ENCODE results near the gene GINS1.

The GINS1 gene

GRCh38 chr20:25418776-25419175, 11.3 kb downstream of the GINS1 start:
- Histone ChIP-seq H3K36me3 (ENCODE audit: control insufficient read depth, insufficient read depth, low read length) (peaks cover 94% of the 10 kb centered on the region), H3K4me1 (ENCODE audit: control insufficient read depth, insufficient read depth, low read length) (no peaks in the 10 kb centered on the region), H3K27me3 (ENCODE audit: control insufficient read depth, insufficient read depth, low read length) (no peaks in the 10 kb centered on the region), H3K9me3 (ENCODE audit: control insufficient read depth, insufficient read depth, low read length) (no peaks in the 10 kb centered on the region), H3K27ac (ENCODE audit: low read depth, low read length) (no peak overlapping the region), H3K4me3 (ENCODE audit: low read depth, low read length) (no peak overlapping the region), H3K9ac (ENCODE audit: low read depth, low read length) (no peak overlapping the region)

DNA sequence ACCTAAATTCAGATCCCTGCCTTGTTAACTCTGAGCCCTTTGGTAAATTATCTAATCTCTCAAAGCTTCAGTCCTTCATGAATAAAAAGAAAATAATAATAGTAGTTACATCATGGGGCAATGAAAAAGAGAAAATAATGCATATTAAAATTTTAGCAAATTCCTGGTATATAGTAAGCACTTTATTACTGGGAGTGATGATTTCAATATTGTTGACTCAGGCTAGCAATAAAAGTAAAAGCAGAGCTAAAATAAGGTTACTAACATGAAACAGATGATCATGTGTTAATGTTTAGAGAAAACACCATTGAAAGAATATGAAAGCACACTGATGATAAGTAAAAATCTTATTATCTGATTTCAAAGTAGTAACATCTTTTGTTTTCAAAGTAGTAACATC, 13.6 kb downstream of the GINS1 start:
- Histone ChIP-seq H3K4me3 (ENCODE audit: low read depth, low read length) (no peak overlapping the region), H3K9ac (ENCODE audit: low read depth, low read length) (no peak overlapping the region), H3K9me3 (ENCODE audit: control insufficient read depth, insufficient read depth, low read length) (no peaks in the 10 kb centered on the region), H3K4me1 (ENCODE audit: control insufficient read depth, insufficient read depth, low read length) (no peaks in the 10 kb centered on the region), H3K27ac (ENCODE audit: low read depth, low read length) (no peak overlapping the region), H3K36me3 (ENCODE audit: control insufficient read depth, insufficient read depth, low read length) (peaks cover 95% of the 10 kb centered on the region), H3K27me3 (ENCODE audit: control insufficient read depth, insufficient read depth, low read length) (no peaks in the 10 kb centered on the region)

- H3K27me3 ChIP-seq (ENCODE audit: control insufficient read depth, insufficient read depth, low read length) = no peaks in the 10 kb centered on the region
- H3K36me3 ChIP-seq (ENCODE audit: control insufficient read depth, insufficient read depth, low read length) = peaks cover 95% of the 10 kb centered on the region
- H3K27ac ChIP-seq (ENCODE audit: low read depth, low read length) = no peak overlapping the region
- H3K4me1 ChIP-seq (ENCODE audit: control insufficient read depth, insufficient read depth, low read length) = no peaks in the 10 kb centered on the region
- no peak overlapping the region for H3K9ac ChIP-seq (ENCODE audit: low read depth, low read length)
- no peak overlapping the region for H3K4me3 ChIP-seq (ENCODE audit: low read depth, low read length)
- no peaks in the 10 kb centered on the region for H3K9me3 ChIP-seq (ENCODE audit: control insufficient read depth, insufficient read depth, low read length)
These were observed 14.6 kb downstream of the GINS1 start for GRCh38 chr20:25422032-25422431.

DNA sequence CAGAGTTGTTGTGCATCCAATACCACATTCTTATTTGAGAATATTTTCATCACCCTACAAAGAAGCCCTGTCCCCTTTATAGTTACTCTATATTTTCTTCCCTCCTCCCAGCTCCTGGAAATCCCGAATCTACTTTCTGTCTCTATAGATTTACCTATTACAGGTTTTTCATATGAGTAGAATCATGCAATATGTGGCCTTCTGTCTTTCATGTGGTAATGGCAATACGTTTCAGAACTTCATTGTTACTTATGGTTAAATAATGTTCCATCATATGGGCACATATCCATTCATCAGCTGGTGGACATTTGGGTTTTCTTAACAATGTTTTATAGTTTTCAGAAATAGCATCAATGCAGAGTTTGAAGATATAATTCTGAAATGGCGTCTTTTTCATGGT, 17.1 kb downstream of the GINS1 start:
- no peak overlapping the region for H3K9ac ChIP-seq (ENCODE audit: low read depth, low read length)
- H3K36me3 ChIP-seq (ENCODE audit: control insufficient read depth, insufficient read depth, low read length) = peaks cover 87% of the 10 kb centered on the region
- no peaks in the 10 kb centered on the region for H3K27me3 ChIP-seq (ENCODE audit: control insufficient read depth, insufficient read depth, low read length)
- H3K4me1 ChIP-seq (ENCODE audit: control insufficient read depth, insufficient read depth, low read length) = no peaks in the 10 kb centered on the region
- H3K27ac ChIP-seq (ENCODE audit: low read depth, low read length) = no peak overlapping the region
- H3K4me3 ChIP-seq (ENCODE audit: low read depth, low read length) = no peak overlapping the region
- H3K9me3 ChIP-seq (ENCODE audit: control insufficient read depth, insufficient read depth, low read length) = no peaks in the 10 kb centered on the region

- Histone ChIP-seq H3K9ac (ENCODE audit: low read depth, low read length) (peak overlapping the region; percentile 31; the same call in 1 of the 2 replicates), H3K27me3 (ENCODE audit: control insufficient read depth, insufficient read depth, low read length) (no peaks in the 10 kb centered on the region), H3K9me3 (ENCODE audit: control insufficient read depth, insufficient read depth, low read length) (no peaks in the 10 kb centered on the region), H3K27ac (ENCODE audit: low read depth, low read length) (peak overlapping the region; percentile 79), H3K36me3 (ENCODE audit: control insufficient read depth, insufficient read depth, low read length) (peaks cover 67% of the 10 kb centered on the region), H3K4me1 (ENCODE audit: control insufficient read depth, insufficient read depth, low read length) (peaks cover 15% of the 10 kb centered on the region), H3K4me3 (ENCODE audit: low read depth, low read length) (no peak overlapping the region)
These were observed 29.7 kb downstream of the GINS1 start for GRCh38 chr20:25437153-25437581.

GRCh38 chr20:25439328-25439727, 31.9 kb downstream of the GINS1 start:
- H3K27me3 ChIP-seq (ENCODE audit: control insufficient read depth, insufficient read depth, low read length) = no peaks in the 10 kb centered on the region
- H3K4me3 ChIP-seq (ENCODE audit: low read depth, low read length) = no peak overlapping the region
- peaks cover 66% of the 10 kb centered on the region for H3K36me3 ChIP-seq (ENCODE audit: control insufficient read depth, insufficient read depth, low read length)
- peaks cover 15% of the 10 kb centered on the region for H3K4me1 ChIP-seq (ENCODE audit: control insufficient read depth, insufficient read depth, low read length)
- no peak overlapping the region for H3K27ac ChIP-seq (ENCODE audit: low read depth, low read length)
- no peaks in the 10 kb centered on the region for H3K9me3 ChIP-seq (ENCODE audit: control insufficient read depth, insufficient read depth, low read length)
- no peak overlapping the region for H3K9ac ChIP-seq (ENCODE audit: low read depth, low read length)

GRCh38 chr20:25444556-25444955, 37.1 kb downstream of the GINS1 start:
- H3K9ac ChIP-seq (ENCODE audit: low read depth, low read length) = no peak overlapping the region
- H3K27me3 ChIP-seq (ENCODE audit: control insufficient read depth, insufficient read depth, low read length) = no peaks in the 10 kb centered on the region
- H3K4me1 ChIP-seq (ENCODE audit: control insufficient read depth, insufficient read depth, low read length) = no peaks in the 10 kb centered on the region
- no peak overlapping the region for H3K27ac ChIP-seq (ENCODE audit: low read depth, low read length)
- H3K36me3 ChIP-seq (ENCODE audit: control insufficient read depth, insufficient read depth, low read length) = peaks cover 82% of the 10 kb centered on the region
- no peaks in the 10 kb centered on the region for H3K9me3 ChIP-seq (ENCODE audit: control insufficient read depth, insufficient read depth, low read length)
- no peak overlapping the region for H3K4me3 ChIP-seq (ENCODE audit: low read depth, low read length)

- Histone ChIP-seq H3K27me3 (ENCODE audit: control insufficient read depth, insufficient read depth, low read length) (no peaks in the 10 kb centered on the region), H3K36me3 (ENCODE audit: control insufficient read depth, insufficient read depth, low read length) (peaks cover 72% of the 10 kb centered on the region), H3K9ac (ENCODE audit: low read depth, low read length) (no peak overlapping the region), H3K4me1 (ENCODE audit: control insufficient read depth, insufficient read depth, low read length) (no peaks in the 10 kb centered on the region), H3K27ac (ENCODE audit: low read depth, low read length) (no peak overlapping the region), H3K4me3 (ENCODE audit: low read depth, low read length) (no peak overlapping the region), H3K9me3 (ENCODE audit: control insufficient read depth, insufficient read depth, low read length) (no peaks in the 10 kb centered on the region)
These were observed 40.2 kb downstream of the GINS1 start for GRCh38 chr20:25447671-25448070.

DNA sequence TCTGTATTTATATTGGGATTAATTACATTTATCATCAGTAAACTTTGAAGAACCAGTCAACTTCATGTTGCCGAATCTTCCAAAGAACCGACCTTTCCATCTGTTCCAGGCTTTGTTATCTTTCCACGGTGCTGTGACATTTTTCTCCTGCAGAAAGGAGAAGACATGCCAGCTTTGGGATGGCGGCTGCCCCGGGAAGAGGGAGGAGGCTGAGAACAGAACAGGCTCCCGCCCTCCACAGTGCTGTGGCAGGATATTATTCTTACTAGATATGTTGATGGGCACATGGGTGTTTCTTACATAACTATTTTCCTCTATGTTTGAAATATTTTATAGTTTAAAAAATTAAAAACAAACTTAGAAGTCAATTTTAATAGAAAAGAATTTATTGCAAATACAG, 44.9 kb downstream of the GINS1 start:
- Histone ChIP-seq H3K36me3 (ENCODE audit: control insufficient read depth, insufficient read depth, low read length) (peaks cover 65% of the 10 kb centered on the region), H3K27ac (ENCODE audit: low read depth, low read length) (no peak overlapping the region)

DNA sequence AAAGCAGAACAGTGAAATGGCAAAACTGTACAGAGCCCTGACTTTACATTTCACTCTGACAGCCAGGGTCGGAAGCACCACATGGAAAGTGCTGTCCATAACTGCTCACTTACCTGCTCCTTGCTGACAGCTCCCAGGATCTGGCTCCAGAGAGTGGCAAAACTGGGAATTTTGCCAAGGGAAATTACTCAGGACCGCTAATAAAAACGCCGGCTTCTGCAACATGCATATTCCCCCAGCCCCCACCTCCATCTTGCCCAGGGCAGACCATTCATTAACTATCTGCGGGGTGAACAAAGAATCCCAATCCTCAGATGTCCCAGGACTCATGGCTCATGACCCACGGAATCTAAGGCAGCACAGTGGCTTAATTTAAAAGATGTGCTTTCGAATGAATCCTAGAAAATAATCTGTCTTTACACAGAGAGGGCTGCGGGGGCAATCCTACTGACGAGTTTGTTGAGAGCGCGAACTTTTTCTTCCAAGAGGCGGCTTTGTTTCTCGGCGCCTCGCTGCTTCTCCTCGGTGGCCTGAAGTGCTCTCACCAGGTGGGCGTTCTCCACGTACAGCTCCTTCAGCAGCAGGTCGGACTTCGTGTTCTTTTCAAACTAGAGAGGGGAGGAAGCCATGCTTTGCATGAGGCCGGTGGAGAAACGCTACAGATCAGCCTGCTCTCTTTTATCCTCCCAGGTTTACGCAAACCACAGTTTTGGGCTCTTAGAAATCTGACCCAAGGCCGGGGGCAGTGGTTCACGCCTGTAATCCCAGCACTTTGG, 45.8 kb downstream of the GINS1 start:
- no peaks in the 10 kb centered on the region for H3K27me3 ChIP-seq (ENCODE audit: control insufficient read depth, insufficient read depth, low read length)
- no peaks in the 10 kb centered on the region for H3K4me1 ChIP-seq (ENCODE audit: control insufficient read depth, insufficient read depth, low read length)
- H3K27ac ChIP-seq (ENCODE audit: low read depth, low read length) = no peak overlapping the region
- H3K9ac ChIP-seq (ENCODE audit: low read depth, low read length) = no peak overlapping the region
- H3K4me3 ChIP-seq (ENCODE audit: low read depth, low read length) = no peak overlapping the region
- H3K36me3 ChIP-seq (ENCODE audit: control insufficient read depth, insufficient read depth, low read length) = peaks cover 65% of the 10 kb centered on the region
- H3K9me3 ChIP-seq (ENCODE audit: control insufficient read depth, insufficient read depth, low read length) = no peaks in the 10 kb centered on the region

More for the DNA sequence above, 44.9 kb downstream of the GINS1 start:
- Histone ChIP-seq H3K9me3 (ENCODE audit: control insufficient read depth, insufficient read depth, low read length) (no peaks in the 10 kb centered on the region), H3K27me3 (ENCODE audit: control insufficient read depth, insufficient read depth, low read length) (no peaks in the 10 kb centered on the region), H3K4me3 (ENCODE audit: low read depth, low read length) (no peak overlapping the region), H3K4me1 (ENCODE audit: control insufficient read depth, insufficient read depth, low read length) (no peaks in the 10 kb centered on the region), H3K9ac (ENCODE audit: low read depth, low read length) (no peak overlapping the region)

DNA sequence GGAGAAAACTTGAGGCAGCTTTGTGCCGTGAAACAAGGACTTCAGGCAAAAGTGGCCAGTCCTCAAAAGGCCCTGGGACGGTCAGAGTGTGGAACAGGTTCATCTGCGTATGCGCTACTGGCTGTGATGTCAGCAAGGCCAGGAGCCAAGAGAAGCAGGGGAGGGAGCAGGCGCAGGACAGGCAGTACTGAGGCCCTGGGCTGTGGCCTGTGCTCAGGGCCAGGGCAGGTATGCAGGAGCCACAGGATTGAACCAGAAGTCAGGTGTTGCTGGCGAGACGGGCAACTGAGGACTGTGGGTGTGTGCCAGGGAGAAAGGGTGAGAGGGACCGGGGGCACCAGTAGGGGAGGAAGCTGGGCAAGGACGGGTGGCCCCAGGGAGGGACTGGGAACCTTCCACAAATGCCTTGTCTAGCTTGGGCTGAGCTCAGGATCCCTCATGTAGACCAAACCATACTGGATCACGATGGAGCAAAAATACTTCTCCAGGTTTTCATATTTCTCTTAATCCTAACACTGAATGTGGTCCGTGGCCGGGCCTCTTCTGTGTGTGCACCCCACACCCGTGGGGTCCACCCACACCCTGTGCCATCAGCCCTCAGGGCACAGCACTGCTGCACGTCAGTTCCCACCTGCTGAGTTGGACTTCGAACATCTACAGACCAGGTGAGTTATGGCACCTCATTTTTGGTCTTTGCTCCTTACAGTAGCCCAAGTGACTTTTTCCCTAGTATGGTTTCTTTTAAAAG, 46.9 kb downstream of the GINS1 start:
- Histone ChIP-seq H3K27ac (ENCODE audit: low read depth, low read length) (no peak overlapping the region), H3K9ac (ENCODE audit: low read depth, low read length) (no peak overlapping the region), H3K4me3 (ENCODE audit: low read depth, low read length) (no peak overlapping the region), H3K4me1 (ENCODE audit: control insufficient read depth, insufficient read depth, low read length) (no peaks in the 10 kb centered on the region), H3K9me3 (ENCODE audit: control insufficient read depth, insufficient read depth, low read length) (no peaks in the 10 kb centered on the region), H3K36me3 (ENCODE audit: control insufficient read depth, insufficient read depth, low read length) (peaks cover 64% of the 10 kb centered on the region), H3K27me3 (ENCODE audit: control insufficient read depth, insufficient read depth, low read length) (no peaks in the 10 kb centered on the region)
